Heart left ventricle (tissue), 13 donors: ENCODE measurements around the gene GTF2IRD2.
"Not testable (repeated sequence)": the region's sequence is repeated elsewhere in the genome, so short reads cannot be mapped to it uniquely, and the experiment has no call there.

Source experiments
- CTCF ChIP-seq, 12 donors: fragments of 200-600 bp; sonication (generic) in 4 of 12; IDR thresholded peaks; one replicate each; pipeline versions ENCODE4 v1.5.0 to v1.8.0; 2018 to 2022; ENCODE audit warnings: antibody characterized with exemption in 12 of 12, mild to moderate bottlenecking in 5 of 12
- POLR2A ChIP-seq, 2 donors: fragments of 450-650 bp; IDR thresholded peaks; one replicate each; pipeline ENCODE4 v1.6.1; 2017; ENCODE audit warnings: antibody characterized with exemption in 2 of 2, mild to moderate bottlenecking in 2 of 2, moderate library complexity in 2 of 2
- donor health status: ischemic (EF 13 %, LVEDD 7.1; RV severe dilation, severe dysfunction).
- donor health status: DM: no; HTN: yes; CAD: no.
- donor health status: DM: no; HTN: no; CAD: no.
- donor health status: ischemic (EF 25% LVEDD 6.9; RV normal size, moderate dysfunction).
- donor health status: ischemic (EF 25% LVEDD 5.7; RV mildly dilated, moderate dysfunction).
- donor health status: ischemic (EF 35%, LVEDD 5.7; RV mildly dilated, moderate dysfunction).
- donor health status: nonischemic (EF 11% LVEDD 7.7; RV severe dilation, severe dysfunction).
- donor health status: DM: yes; HTN: yes; CAD: no.
- donor health status: PGD.
- donor health status: ischemic (EF 29% LVEDD 5.4; RV normal size, mild dysfunction).
- donor health status: nonischemic (EF 23%, LVEDD 6.1; RV moderate dilation, normal function).

- not testable (repeated sequence) for TF ChIP-seq CTCF, POLR2A (IDR thresholded peaks at IDR 0.05)
These were observed 52.8 kb downstream of the GTF2IRD2 start for GRCh38 chr7:74798644-74799043.
